Mucosa of descending colon (tissue), 3 donors: ENCODE results near the gene PEMT. TPM values are rescaled to one million over a fixed set of nuclear protein-coding genes. Genes with fewer than 3 reads are reported as not detected.

Experiments
- ATAC-seq: fragments of 200-7000 bp; cut with Tn5 transposase; one replicate; pipeline ENCODE4 v1.9.1; 2020; ENCODE audit warnings: mild to moderate bottlenecking, moderate library complexity
- DNase-seq, 3 donors: peaks; one replicate each; pipeline ENCODE4 v3.0.0-alpha.2; 2020
- H3K36me3 ChIP-seq: fragments of 200-600 bp; one replicate; pipeline ENCODE4 v1.8.0; 2021; ENCODE audit warnings: low read depth, mild to moderate bottlenecking
- H3K4me1 ChIP-seq: fragments of 200-600 bp; one replicate; pipeline ENCODE4 v1.8.0; 2021; ENCODE audit warnings: low read depth, mild to moderate bottlenecking
- H3K4me3 ChIP-seq: fragments of 200-600 bp; one replicate; pipeline ENCODE4 v1.8.0; 2021; ENCODE audit warnings: mild to moderate bottlenecking
- H3K9me3 ChIP-seq: fragments of 200-600 bp; one replicate; pipeline ENCODE4 v1.8.0; 2021; ENCODE audit warnings: mild to moderate bottlenecking
- intact Hi-C, 2 donors: fragments of 100-400 bp; cut with DNase I in 1 of 2; cut with micrococcal nuclease in 1 of 2; formaldehyde crosslinking; loops; one replicate each; pipeline versions ENCODE4 v1.11.0 to v1.11.1; 2022; cut with DNase I, micrococcal nuclease
- total RNA-seq, 3 donors: library from RNA; stranded (reverse); fragmentation: NEBNext Ultra II Directional in 2 of 3; extraction: Animal tissue kit (Norgen Biotek cat#: 25700) in 2 of 3; gene quantifications; one replicate each; pipeline versions ENCODE4 v1.2.1 to v1.2.4, GENCODE V29; 2021 to 2023
- TF ChIP-seq, protein P1 (sequence below): fragments of 200-600 bp; IDR thresholded peaks from one replicate; pipeline ENCODE4 v1.8.0; 2022; ENCODE audit warnings: antibody characterized with exemption, mild to moderate bottlenecking
- donor health status: DM: no; HTN: no; CAD: no; lungs with moderate emphysema.
- donor health status: DM: no; HTN: no; CAD: no.
- donor health status: DM: no; HTN: yes; CAD: no.

Gene PEMT
- total RNA-seq, 3 donors from 2014 or later: 15.4 to 18.3 (median 16.1) TPM

- DNase-seq (no peak), ATAC-seq (no peak)
- Histone ChIP-seq H3K4me1 (peaks cover 9% of the 10 kb centered on the region), H3K4me3 (no peak overlapping the region), H3K36me3 (no peaks in the 10 kb centered on the region), H3K9me3 (no peaks in the 10 kb centered on the region)
- intact Hi-C loops: no loop called here
- TF ChIP-seq, protein P1, sequence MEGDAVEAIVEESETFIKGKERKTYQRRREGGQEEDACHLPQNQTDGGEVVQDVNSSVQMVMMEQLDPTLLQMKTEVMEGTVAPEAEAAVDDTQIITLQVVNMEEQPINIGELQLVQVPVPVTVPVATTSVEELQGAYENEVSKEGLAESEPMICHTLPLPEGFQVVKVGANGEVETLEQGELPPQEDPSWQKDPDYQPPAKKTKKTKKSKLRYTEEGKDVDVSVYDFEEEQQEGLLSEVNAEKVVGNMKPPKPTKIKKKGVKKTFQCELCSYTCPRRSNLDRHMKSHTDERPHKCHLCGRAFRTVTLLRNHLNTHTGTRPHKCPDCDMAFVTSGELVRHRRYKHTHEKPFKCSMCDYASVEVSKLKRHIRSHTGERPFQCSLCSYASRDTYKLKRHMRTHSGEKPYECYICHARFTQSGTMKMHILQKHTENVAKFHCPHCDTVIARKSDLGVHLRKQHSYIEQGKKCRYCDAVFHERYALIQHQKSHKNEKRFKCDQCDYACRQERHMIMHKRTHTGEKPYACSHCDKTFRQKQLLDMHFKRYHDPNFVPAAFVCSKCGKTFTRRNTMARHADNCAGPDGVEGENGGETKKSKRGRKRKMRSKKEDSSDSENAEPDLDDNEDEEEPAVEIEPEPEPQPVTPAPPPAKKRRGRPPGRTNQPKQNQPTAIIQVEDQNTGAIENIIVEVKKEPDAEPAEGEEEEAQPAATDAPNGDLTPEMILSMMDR: no peak
Observed at GRCh38 chr17:17587614-17588337, 3.7 kb downstream of the PEMT start.

DNA sequence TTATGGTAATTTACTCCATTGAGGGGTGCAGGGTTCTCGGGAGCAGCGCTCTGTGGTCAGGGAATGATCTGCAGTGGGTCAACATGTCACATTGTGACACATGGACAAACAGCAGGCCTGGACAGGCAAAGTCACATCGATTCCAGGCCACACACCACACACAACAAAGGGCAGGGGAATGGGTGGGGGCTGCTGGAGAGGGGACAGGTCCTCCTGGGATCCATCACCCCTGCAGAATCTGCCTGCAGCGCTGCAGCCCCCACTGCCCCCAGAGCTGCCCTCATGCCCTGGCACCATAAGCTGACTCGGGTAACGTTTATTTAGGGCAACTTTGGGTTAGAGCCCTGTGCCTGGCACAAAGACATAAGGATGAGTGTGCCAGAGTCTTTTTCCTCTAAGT, 9.1 kb downstream of the PEMT start:
- Histone ChIP-seq H3K36me3 (no peaks in the 10 kb centered on the region), H3K9me3 (no peaks in the 10 kb centered on the region), H3K4me3 (no peak overlapping the region), H3K4me1 (no peaks in the 10 kb centered on the region)
- intact Hi-C loops: no loop called here
- TF ChIP-seq, protein P1: no peak
- no peak for ATAC-seq
- DNase-seq: no peak

- TF ChIP-seq, protein P1: no peak
- H3K4me3 ChIP-seq: no peak overlapping the region
- no peaks in the 10 kb centered on the region for H3K4me1 ChIP-seq
- H3K36me3 ChIP-seq: no peaks in the 10 kb centered on the region
- H3K9me3 ChIP-seq: no peaks in the 10 kb centered on the region
- intact Hi-C loops: no loop called here
- DNase-seq (no peak), ATAC-seq (no peak)
Observed at GRCh38 chr17:17581509-17581908, 10.0 kb downstream of the PEMT start.

DNA sequence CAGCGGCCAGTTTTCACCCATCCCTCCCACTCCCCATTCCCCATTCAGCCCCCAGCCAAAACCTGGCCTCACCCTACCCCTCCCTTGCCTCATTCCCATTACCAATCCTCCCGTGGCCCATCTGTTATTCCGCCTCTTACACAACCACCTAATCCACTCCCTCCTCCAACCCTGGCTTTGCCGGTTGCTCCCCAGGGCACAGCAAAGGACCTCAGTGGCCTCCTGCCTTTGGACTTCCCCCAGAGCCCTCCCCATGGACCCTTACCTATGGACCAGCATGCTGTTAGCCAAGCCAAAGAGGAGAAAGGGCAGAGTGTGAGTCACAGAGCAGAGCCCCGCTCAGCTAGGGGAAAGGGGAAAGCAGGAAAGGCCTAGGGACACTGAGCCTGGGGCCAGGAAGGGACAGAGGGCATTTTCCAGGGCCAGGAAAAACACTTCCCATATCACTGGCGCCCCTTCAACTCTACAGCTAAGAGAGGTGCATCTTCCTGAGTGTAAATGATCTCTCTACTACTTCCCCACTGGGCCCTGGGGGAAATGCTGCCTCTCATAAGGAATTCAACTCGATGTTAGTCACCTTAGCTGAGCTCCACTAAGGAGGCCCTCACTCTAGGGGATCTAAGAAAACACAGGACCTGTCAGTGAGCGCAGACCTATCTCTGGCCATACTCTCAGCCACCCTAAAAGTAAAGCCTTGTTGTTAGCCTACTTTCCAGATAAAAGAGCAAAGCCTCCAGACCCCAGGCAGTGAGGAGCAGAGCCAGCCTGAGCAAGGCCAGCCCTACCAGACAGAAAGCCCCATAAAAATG, 10.6 kb downstream of the PEMT start:
- TF ChIP-seq, protein P1: no peak
- Histone ChIP-seq H3K9me3 (no peaks in the 10 kb centered on the region), H3K4me3 (no peak overlapping the region), H3K36me3 (no peaks in the 10 kb centered on the region), H3K4me1 (no peaks in the 10 kb centered on the region)
- ATAC-seq: no peak
- DNase-seq: no peak
- intact Hi-C loops: no loop called here

- Histone ChIP-seq H3K9me3 (no peaks in the 10 kb centered on the region), H3K4me3 (no peak overlapping the region), H3K4me1 (no peaks in the 10 kb centered on the region), H3K36me3 (no peaks in the 10 kb centered on the region)
- intact Hi-C loops: no loop called here
- ATAC-seq (no peak), DNase-seq (no peak)
- TF ChIP-seq, protein P1: no peak
Observed at GRCh38 chr17:17579691-17580090, 11.8 kb downstream of the PEMT start.
